Activated T-helper 17 cell treated with anti-CD3 and anti-CD28 coated beads, Interleukin-2, amount 50 U/mL, for 72 hours (primary cell): ENCODE data around the gene CSH1. TPM values are rescaled to one million over a fixed set of nuclear protein-coding genes. Genes with fewer than 3 reads are reported as not detected.
A peak's percentile ranks its signal among the peaks of the same experiment; 100 is the strongest.
"Not testable (repeated sequence)": the region's sequence is repeated elsewhere in the genome, so short reads cannot be mapped to it uniquely, and the experiment has no call there.

ENCODE experiments used
- ATAC-seq: fragments of 150-1000 bp; cut with Tn5 transposase; replicated peaks from 2 replicates; pipeline ENCODE4 v1.10.0; 2021; ENCODE audit warnings: mild to moderate bottlenecking, moderate library complexity
- H3K27ac Mint-ChIP-seq: one replicate; pipeline ENCODE4 v1.8.0; 2022; ENCODE audit warnings: mixed read lengths
- H3K27me3 Mint-ChIP-seq: one replicate; pipeline ENCODE4 v1.8.0; 2022; ENCODE audit warnings: mixed read lengths
- H3K36me3 Mint-ChIP-seq: one replicate; pipeline ENCODE4 v1.8.0; 2022; ENCODE audit warnings: low read depth, mild to moderate bottlenecking, mixed read lengths
- H3K4me1 Mint-ChIP-seq: one replicate; pipeline ENCODE4 v1.8.0; 2022; ENCODE audit warnings: mixed read lengths
- H3K4me3 Mint-ChIP-seq: one replicate; pipeline ENCODE4 v1.8.0; 2022; ENCODE audit warnings: mild to moderate bottlenecking, mixed read lengths
- H3K9me3 Mint-ChIP-seq: one replicate; pipeline ENCODE4 v1.8.0; 2022; ENCODE audit warnings: mixed read lengths
- total RNA-seq, 2 donors: library from RNA; stranded (reverse); gene quantifications; one replicate each; pipeline ENCODE4 v1.2.3, GENCODE V29; 2022

CSH1 gene
- total RNA-seq, 2 donors from 2014 or later: 7.6 to 8.2 TPM

DNA sequence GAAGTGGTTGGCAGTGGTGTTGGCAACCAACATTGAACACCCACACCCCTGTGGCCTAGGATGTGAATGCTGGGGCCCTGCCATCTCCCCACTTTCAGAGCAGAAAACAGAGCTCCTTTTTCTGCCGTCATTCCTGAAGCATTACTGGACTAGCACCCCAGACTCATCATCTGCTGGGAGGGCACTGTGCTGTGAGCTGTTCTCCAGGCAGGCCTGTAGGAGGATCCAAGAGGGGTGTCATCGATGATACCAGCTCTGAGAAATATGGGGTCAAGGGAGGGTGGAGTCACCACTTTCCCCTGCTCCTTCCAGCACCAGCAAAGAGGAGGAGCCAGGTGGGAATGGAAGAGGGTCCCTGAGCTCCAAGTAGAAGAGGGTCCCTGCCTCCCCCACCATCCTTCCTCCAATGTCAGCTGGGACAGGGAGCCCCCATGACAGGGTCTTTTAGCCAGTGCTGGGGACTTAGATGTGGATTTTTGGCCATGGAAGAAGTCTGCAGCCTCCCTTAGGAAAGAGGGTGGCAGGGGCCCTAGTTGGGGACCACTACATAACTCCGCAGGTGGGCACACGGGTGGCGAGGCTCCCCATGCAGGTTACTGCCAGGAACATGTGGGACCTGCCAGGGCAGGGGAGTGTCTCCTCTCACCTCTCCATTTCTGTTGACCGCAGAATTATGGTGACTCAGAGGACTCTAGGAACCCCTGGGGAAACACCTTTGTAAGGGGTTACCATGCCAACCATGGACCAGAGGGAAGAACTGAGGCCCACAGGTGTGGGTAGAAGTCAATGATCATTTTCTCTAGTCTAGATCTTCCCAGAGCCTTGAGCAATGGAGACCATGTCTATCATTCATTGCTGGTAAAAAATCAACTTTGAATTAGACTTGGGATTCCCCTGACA, 2.8 kb upstream of the CSH1 start:
- not testable (repeated sequence) for H3K27me3 Mint-ChIP-seq, H3K36me3 Mint-ChIP-seq, H3K9me3 Mint-ChIP-seq
- peak overlapping the region; percentile 38 for H3K4me3 Mint-ChIP-seq
- peak; percentile 97 for ATAC-seq
- peak overlapping the region; percentile 75 for H3K27ac Mint-ChIP-seq
- peaks cover 14% of the 10 kb centered on the region for H3K4me1 Mint-ChIP-seq

DNA sequence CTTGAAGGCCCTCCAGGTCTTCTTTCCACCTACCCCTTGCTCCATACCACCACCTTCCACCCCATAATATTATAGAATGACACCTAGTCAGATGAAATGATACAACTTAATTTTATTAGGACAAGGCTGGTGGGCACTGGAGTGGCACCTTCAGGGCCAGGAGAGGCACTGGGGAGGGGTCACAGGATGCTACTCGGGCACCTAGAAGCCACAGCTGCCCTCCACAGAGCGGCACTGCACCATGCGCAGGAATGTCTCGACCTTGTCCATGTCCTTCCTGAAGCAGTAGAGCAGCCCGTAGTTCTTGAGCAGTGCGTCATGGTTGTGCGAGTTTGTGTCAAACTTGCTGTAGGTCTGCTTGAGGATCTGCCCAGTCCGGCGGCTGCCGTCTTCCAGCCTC, 1.6 kb downstream of the CSH1 start:
- H3K27me3 Mint-ChIP-seq, H3K9me3 Mint-ChIP-seq, H3K27ac Mint-ChIP-seq, H3K4me1 Mint-ChIP-seq, ATAC-seq, H3K4me3 Mint-ChIP-seq, H3K36me3 Mint-ChIP-seq: not testable (repeated sequence)

- not testable (repeated sequence) for H3K4me1 Mint-ChIP-seq, H3K27ac Mint-ChIP-seq, ATAC-seq, H3K36me3 Mint-ChIP-seq, H3K27me3 Mint-ChIP-seq, H3K4me3 Mint-ChIP-seq, H3K9me3 Mint-ChIP-seq
Observed at GRCh38 chr17:63894021-63894420, 2.4 kb downstream of the CSH1 start.

GRCh38 chr17:63892316-63893037, 3.9 kb downstream of the CSH1 start:
- H3K27me3 Mint-ChIP-seq, H3K4me1 Mint-ChIP-seq, H3K27ac Mint-ChIP-seq, ATAC-seq, H3K4me3 Mint-ChIP-seq, H3K36me3 Mint-ChIP-seq, H3K9me3 Mint-ChIP-seq: not testable (repeated sequence)

DNA sequence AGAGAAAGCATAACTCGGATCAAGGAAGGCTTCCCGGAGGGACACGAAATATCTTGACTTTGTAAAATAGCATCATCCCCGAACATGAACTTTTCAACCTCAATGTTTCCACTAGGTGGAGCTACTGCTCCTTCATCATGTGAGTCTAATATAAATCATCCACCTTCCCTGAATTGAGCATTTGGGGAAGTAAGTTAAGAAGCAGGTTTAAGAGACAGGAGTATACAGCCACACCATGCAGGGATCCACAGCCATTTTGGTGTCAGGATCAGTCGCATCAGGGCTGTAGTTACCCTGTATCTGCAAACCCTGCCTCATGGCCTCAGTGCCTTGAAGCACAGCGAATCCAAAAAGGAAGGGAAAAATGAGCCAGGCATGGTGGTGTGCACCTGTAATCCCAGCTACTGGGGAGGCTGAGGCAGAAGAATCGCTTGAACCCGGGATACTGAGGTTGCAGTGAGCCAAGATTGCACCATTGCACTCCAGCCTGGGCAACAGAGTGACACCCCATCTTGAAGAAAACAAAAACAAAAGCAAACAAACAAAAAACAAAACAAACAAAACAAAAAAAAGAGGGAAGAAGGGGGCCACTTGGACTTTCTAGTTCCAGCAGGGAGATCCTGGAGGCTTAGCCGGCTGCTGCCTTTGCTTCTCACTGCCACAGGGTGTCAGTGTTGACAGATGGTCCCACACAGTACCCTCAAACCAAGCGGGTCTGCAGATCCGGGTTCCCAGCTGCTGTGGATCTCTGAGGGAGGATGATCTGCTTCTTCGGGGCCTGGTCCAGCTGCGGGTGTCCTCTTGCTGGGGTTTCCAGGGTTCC, 7.1 kb downstream of the CSH1 start:
- H3K9me3 Mint-ChIP-seq, H3K27me3 Mint-ChIP-seq, H3K4me3 Mint-ChIP-seq, H3K4me1 Mint-ChIP-seq, H3K36me3 Mint-ChIP-seq: not testable (repeated sequence)
- ATAC-seq: peak; percentile 62
- peak overlapping the region; percentile 48 for H3K27ac Mint-ChIP-seq

GRCh38 chr17:63885119-63885518, 11.3 kb downstream of the CSH1 start:
- not testable (repeated sequence) for H3K9me3 Mint-ChIP-seq, H3K4me1 Mint-ChIP-seq, H3K27ac Mint-ChIP-seq, ATAC-seq, H3K4me3 Mint-ChIP-seq, H3K36me3 Mint-ChIP-seq, H3K27me3 Mint-ChIP-seq

DNA sequence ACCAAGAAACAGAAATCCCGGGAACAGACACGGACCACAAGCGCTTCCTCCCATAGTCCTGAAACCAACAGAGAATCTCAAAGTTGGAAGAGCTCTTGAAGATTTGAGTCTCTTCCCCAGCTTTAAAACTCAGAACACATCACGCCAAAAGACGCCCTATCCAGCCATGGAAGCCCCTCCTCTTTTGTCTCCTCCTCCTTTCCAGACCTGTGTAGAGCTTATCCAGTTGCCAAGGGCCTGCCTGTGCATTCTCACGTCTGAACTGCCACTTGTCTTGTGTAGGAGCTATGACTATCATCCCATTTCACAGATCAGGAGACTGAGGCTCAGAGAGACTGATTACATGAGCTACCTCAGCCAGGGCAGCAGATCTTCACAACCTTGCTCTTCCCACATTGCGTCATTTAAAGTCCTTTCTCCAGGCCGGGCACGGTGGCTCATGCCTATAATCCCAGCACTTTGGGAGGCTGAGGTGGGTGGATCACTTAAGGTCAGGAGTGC, 13.7 kb downstream of the CSH1 start:
- H3K27me3 Mint-ChIP-seq, H3K4me3 Mint-ChIP-seq, H3K9me3 Mint-ChIP-seq, H3K4me1 Mint-ChIP-seq, ATAC-seq, H3K27ac Mint-ChIP-seq, H3K36me3 Mint-ChIP-seq: not testable (repeated sequence)

DNA sequence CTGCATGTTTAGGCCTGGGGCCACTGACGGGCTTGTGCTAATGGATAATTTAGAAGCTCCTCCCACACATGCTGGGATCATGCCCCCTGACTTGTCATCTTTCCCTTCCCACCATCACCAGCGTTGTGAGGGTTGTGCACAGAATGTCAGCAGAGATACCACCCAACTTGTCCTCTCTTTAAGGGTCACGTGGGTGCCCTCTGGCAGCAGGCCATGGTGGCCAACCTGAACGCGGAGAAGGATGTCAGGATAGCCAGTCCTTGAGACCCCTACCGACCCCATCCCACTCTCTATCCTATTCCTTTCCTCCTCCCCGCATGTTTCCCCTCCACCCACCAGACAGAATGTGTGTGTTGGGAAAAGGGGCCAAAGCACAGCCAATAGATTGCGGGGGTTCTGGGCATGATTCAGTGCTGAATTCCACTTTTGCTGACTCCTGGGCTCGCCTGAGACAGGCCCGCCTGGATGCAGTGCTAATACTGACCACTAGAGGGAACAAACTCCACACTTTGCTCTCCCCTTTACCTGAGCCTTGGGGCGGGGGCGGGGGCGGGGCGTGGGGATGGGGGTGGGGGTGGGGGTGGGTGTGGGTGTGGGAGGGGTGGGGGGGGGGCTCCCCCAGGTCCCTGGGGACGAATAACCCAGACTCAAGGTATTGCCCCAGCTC, 14.3 kb downstream of the CSH1 start, which contains the start of gene GH2:
Gene GH2 (minus strand): TSS at position 10 of the 667 bp plus-strand sequence. CDS start 143 bp downstream, outside the sequence.
- H3K36me3 Mint-ChIP-seq: no peaks in the 10 kb centered on the region
- ATAC-seq: peak; percentile 84
- H3K4me1 Mint-ChIP-seq: peaks cover 9% of the 10 kb centered on the region
- no peak within 1 kb of the TSS for H3K27ac Mint-ChIP-seq
- no peaks in the 10 kb centered on the region for H3K9me3 Mint-ChIP-seq
- H3K27me3 Mint-ChIP-seq: no peaks in the 10 kb centered on the region
- H3K4me3 Mint-ChIP-seq: no peak within 1 kb of the TSS

- ATAC-seq, H3K36me3 Mint-ChIP-seq, H3K27ac Mint-ChIP-seq, H3K4me3 Mint-ChIP-seq, H3K9me3 Mint-ChIP-seq, H3K4me1 Mint-ChIP-seq, H3K27me3 Mint-ChIP-seq: not testable (repeated sequence)
Observed at GRCh38 chr17:63881337-63881736, 15.0 kb downstream of the CSH1 start.

- H3K4me3 Mint-ChIP-seq: no peak overlapping the region
- peaks cover 9% of the 10 kb centered on the region for H3K4me1 Mint-ChIP-seq
- no peaks in the 10 kb centered on the region for H3K27me3 Mint-ChIP-seq
- no peak for ATAC-seq
- H3K27ac Mint-ChIP-seq: no peak overlapping the region
- no peaks in the 10 kb centered on the region for H3K9me3 Mint-ChIP-seq
- no peaks in the 10 kb centered on the region for H3K36me3 Mint-ChIP-seq
Observed at GRCh38 chr17:63880706-63881105, 15.7 kb downstream of the CSH1 start.

DNA sequence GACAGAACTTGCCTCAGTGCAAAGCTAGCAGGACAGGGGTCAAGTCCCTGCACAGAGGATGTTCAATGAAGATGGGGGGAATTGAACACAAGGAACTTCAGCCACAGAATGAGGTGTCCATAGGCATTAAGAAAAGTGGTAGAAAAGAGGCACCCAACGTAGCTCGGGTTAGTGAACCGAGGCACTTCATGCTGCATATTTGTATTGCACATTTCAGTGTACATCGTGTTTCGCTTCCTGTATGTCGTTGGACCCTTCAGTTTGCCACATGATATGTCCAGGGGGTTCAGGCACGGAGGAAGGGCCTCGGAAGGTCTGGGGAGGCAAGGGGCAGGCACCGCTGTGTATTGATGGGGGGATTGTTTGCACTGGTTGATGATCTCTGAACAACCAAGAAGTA, 18.0 kb downstream of the CSH1 start:
- not testable (repeated sequence) for H3K36me3 Mint-ChIP-seq, H3K9me3 Mint-ChIP-seq, ATAC-seq, H3K4me3 Mint-ChIP-seq, H3K27me3 Mint-ChIP-seq, H3K27ac Mint-ChIP-seq, H3K4me1 Mint-ChIP-seq

- H3K36me3 Mint-ChIP-seq, H3K27ac Mint-ChIP-seq, ATAC-seq, H3K9me3 Mint-ChIP-seq, H3K4me3 Mint-ChIP-seq, H3K4me1 Mint-ChIP-seq, H3K27me3 Mint-ChIP-seq: not testable (repeated sequence)
Observed at GRCh38 chr17:63874693-63875092, 21.7 kb downstream of the CSH1 start.

- not testable (repeated sequence) for H3K27ac Mint-ChIP-seq, H3K27me3 Mint-ChIP-seq, H3K4me1 Mint-ChIP-seq, H3K9me3 Mint-ChIP-seq, H3K4me3 Mint-ChIP-seq, ATAC-seq, H3K36me3 Mint-ChIP-seq
Observed at GRCh38 chr17:63874061-63874626, 22.2 kb downstream of the CSH1 start.

DNA sequence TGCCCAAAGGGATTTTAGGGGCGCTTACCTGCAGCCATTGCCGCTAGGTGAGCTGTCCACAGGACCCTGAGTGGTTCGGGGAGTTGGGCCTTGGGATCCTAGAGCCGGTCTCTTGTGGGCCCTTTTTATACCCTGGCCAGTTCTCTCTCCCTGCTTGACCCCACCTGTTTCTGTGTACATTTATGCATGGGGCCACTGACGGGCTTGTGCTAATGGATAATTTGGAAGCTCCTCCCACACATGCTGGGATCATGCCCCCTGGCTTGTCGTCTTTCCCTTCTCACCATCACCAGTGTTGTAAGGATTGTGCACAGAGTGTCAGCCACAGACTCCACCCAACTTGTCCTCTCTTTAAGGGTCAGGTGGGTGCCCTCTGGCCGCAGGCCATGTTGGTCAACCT, 22.8 kb downstream of the CSH1 start, which contains the start of gene CSH2:
Gene CSH2 (minus strand): TSS at position 101 of the 400 bp plus-strand sequence. CDS start 63 bp downstream, at position 38.
- ATAC-seq, H3K27me3 Mint-ChIP-seq, H3K36me3 Mint-ChIP-seq, H3K9me3 Mint-ChIP-seq, H3K27ac Mint-ChIP-seq, H3K4me1 Mint-ChIP-seq, H3K4me3 Mint-ChIP-seq: not testable (repeated sequence)
